IMR-90 (cell line): ENCODE measurements around the gene LRPPRC. TPM values are rescaled to one million over a fixed set of nuclear protein-coding genes. Genes with fewer than 3 reads are reported as not detected.

Experiments used
- ATAC-seq: fragments of 200-7000 bp; cut with Tn5 transposase; 2 replicates; pipeline ENCODE4 v1.9.1; 2020; ENCODE audit warnings: low read depth, mild to moderate bottlenecking, moderate library complexity
- BruUV-seq: library from RNA; stranded (reverse); fragments of 400-500 nt; replicated peaks from 2 replicates; lab custom pipeline; 2021; lab: Mats Ljungman, UMichigan
- CTCF ChIA-PET: fragments of 300-600 bp; formaldehyde crosslinking; extraction: SDS; loops from one replicate; lab custom pipeline; 2021; ENCODE audit warnings: antibody characterized with exemption; lab: Yijun Ruan, JAX
- POLR2A ChIA-PET: fragments of 300-600 bp; sonication (Branson Sonifier 250); formaldehyde crosslinking; loops from one replicate; lab custom pipeline; 2022; ENCODE audit warnings: antibody characterized with exemption; ENCODE audit not compliant: unreplicated experiment; lab: Charles Lee
- DNase-seq: peaks from one replicate; pipeline ENCODE4 v3.0.0; 2013
- H2AFZ ChIP-seq: replicated peaks from 2 replicates; pipeline ENCODE3; 2013; ENCODE audit warnings: low read length, mild to moderate bottlenecking; ENCODE audit not compliant: poor library complexity
- H2AK5ac ChIP-seq: 2 replicates; pipeline ENCODE4 v1.6.1; 2013; ENCODE audit warnings: low read depth, low read length, inconsistent platforms
- H2AK9ac ChIP-seq: replicated peaks from 2 replicates; pipeline ENCODE3; 2013; ENCODE audit warnings: mild to moderate bottlenecking, low read depth, low read length, moderate library complexity; ENCODE audit not compliant: poor library complexity
- H2BK120ac ChIP-seq: 2 replicates; pipeline ENCODE4 v1.6.1; 2013; ENCODE audit warnings: low read depth, low read length, inconsistent platforms
- H2BK15ac ChIP-seq: 3 replicates; pipeline ENCODE4 v1.6.1; 2013; ENCODE audit warnings: low read depth, low read length, inconsistent platforms
- H2BK20ac ChIP-seq: 2 replicates; pipeline ENCODE4 v1.6.1; 2013; ENCODE audit warnings: low read depth, mild to moderate bottlenecking, inconsistent platforms, low read length, moderate library complexity
- H2BK5ac ChIP-seq: 2 replicates; pipeline ENCODE4 v1.6.1; 2013; ENCODE audit warnings: mild to moderate bottlenecking, low read depth, low read length, inconsistent platforms; ENCODE audit not compliant: poor library complexity, severe bottlenecking
- H3K14ac ChIP-seq: replicated peaks from 2 replicates; pipeline ENCODE4 v1.6.1; 2013; ENCODE audit warnings: low read depth, low read length, inconsistent platforms
- H3K18ac ChIP-seq: 2 replicates; pipeline ENCODE4 v1.6.1; 2013; ENCODE audit warnings: low read depth, low read length, control low read depth
- H3K23ac ChIP-seq: 2 replicates; pipeline ENCODE4 v1.6.1; 2013; ENCODE audit warnings: low read depth, low read length, inconsistent platforms
- H3K27ac ChIP-seq: 2 replicates; pipeline ENCODE4 v1.5.1; 2013; ENCODE audit warnings: mild to moderate bottlenecking, control low read depth, low read length; ENCODE audit not compliant: insufficient read depth
- H3K27me3 ChIP-seq: 2 replicates; pipeline ENCODE4 v1.6.1; 2013; ENCODE audit warnings: low read length; ENCODE audit not compliant: control insufficient read depth, insufficient read depth
- H3K36me3 ChIP-seq: 2 replicates; pipeline ENCODE4 v1.6.1; 2013; ENCODE audit warnings: low read length, mixed read lengths; ENCODE audit not compliant: control insufficient read depth, insufficient read depth
- H3K4ac ChIP-seq: 2 replicates; pipeline ENCODE4 v1.6.1; 2013; ENCODE audit warnings: low read depth, low read length, inconsistent platforms
- H3K4me1 ChIP-seq: 2 replicates; pipeline ENCODE4 v1.6.1; 2013; ENCODE audit warnings: low read length, mixed read lengths; ENCODE audit not compliant: control insufficient read depth, insufficient read depth
- H3K4me2 ChIP-seq: 2 replicates; pipeline ENCODE4 v1.6.1; 2013; ENCODE audit warnings: low read depth, mild to moderate bottlenecking, control low read depth, low read length, moderate library complexity
- H3K4me3 ChIP-seq: 2 replicates; pipeline ENCODE4 v1.5.1; 2013; ENCODE audit warnings: low read depth, mild to moderate bottlenecking, control low read depth, low read length, moderate library complexity; ENCODE audit not compliant: insufficient read depth
- H3K56ac ChIP-seq: 2 replicates; pipeline ENCODE4 v1.6.1; 2013; ENCODE audit warnings: low read length, inconsistent platforms; ENCODE audit not compliant: insufficient read depth; ENCODE audit errors: extremely low read depth
- H3K79me1 ChIP-seq, 2 experiments: 2 replicates each; pipeline ENCODE4 v1.6.1; 2013; ENCODE audit warnings: low read length in 2 of 2, inconsistent platforms in 1 of 2, low read depth in 1 of 2
- H3K9ac ChIP-seq: 2 replicates; pipeline ENCODE4 v1.6.1; 2013; ENCODE audit warnings: low read depth, low read length, control low read depth
- H3K9me1 ChIP-seq: 2 replicates; pipeline ENCODE4 v1.6.1; 2013; ENCODE audit warnings: low read length, inconsistent platforms; ENCODE audit not compliant: insufficient read depth
- H3K9me3 ChIP-seq: 2 replicates; pipeline ENCODE4 v1.6.1; 2013; ENCODE audit warnings: low read length; ENCODE audit not compliant: control insufficient read depth, insufficient read depth
- H4K20me1 ChIP-seq: 2 replicates; pipeline ENCODE4 v1.6.1; 2013; ENCODE audit warnings: low read length, inconsistent platforms; ENCODE audit not compliant: insufficient read depth
- H4K5ac ChIP-seq: 2 replicates; pipeline ENCODE4 v1.6.1; 2013; ENCODE audit warnings: mild to moderate bottlenecking, low read depth, low read length, control low read depth
- H4K8ac ChIP-seq, 2 experiments: 2 replicates each; pipeline ENCODE4 v1.6.1; 2013; ENCODE audit warnings: low read depth in 2 of 2, low read length in 2 of 2, control low read depth in 1 of 2, inconsistent platforms in 1 of 2
- H4K91ac ChIP-seq: 2 replicates; pipeline ENCODE4 v1.6.1; 2013; ENCODE audit warnings: low read depth, low read length, inconsistent platforms; ENCODE audit not compliant: insufficient read depth
- BHLHE40 ChIP-seq: fragments of 150-350 bp; IDR thresholded peaks from 2 replicates; pipeline ENCODE4 v1.6.1; 2016; ENCODE audit warnings: mild to moderate bottlenecking, low read depth, low read length
- CEBPB ChIP-seq: IDR thresholded peaks from 2 replicates; pipeline ENCODE4 v1.6.1; 2012; ENCODE audit warnings: low read depth, low read length, improper control_type of control experiment
- CHD1 ChIP-seq: IDR thresholded peaks from 2 replicates; pipeline ENCODE4 v1.6.1; 2012; ENCODE audit warnings: low read depth, low read length, improper control_type of control experiment
- FOS ChIP-seq: fragments of 150-350 bp; IDR thresholded peaks from 2 replicates; pipeline ENCODE4 v1.6.1; 2016; ENCODE audit warnings: low read depth, low read length
- MAFK ChIP-seq: IDR thresholded peaks from 2 replicates; pipeline ENCODE4 v1.6.1; 2012; ENCODE audit warnings: low read depth, low read length, improper control_type of control experiment
- MAZ ChIP-seq: IDR thresholded peaks from 2 replicates; pipeline ENCODE4 v1.6.1; 2012; ENCODE audit warnings: low read depth, mild to moderate bottlenecking, low read length, improper control_type of control experiment, moderate library complexity, borderline replicate concordance
- NFE2L2 ChIP-seq: fragments of 150-350 bp; IDR thresholded peaks from 2 replicates; pipeline ENCODE4 v1.6.1; 2016; ENCODE audit warnings: low read depth, mild to moderate bottlenecking, low read length
- RAD21 ChIP-seq: IDR thresholded peaks from 2 replicates; pipeline ENCODE4 v1.6.1; 2012; ENCODE audit warnings: low read length, improper control_type of control experiment
- RCOR1 ChIP-seq: IDR thresholded peaks from 2 replicates; pipeline ENCODE4 v1.6.1; 2012; ENCODE audit warnings: mild to moderate bottlenecking, low read length, improper control_type of control experiment; ENCODE audit not compliant: insufficient replicate concordance
- RFX5 ChIP-seq: IDR thresholded peaks from 2 replicates; pipeline ENCODE4 v1.8.0; 2012; ENCODE audit warnings: low read depth, mild to moderate bottlenecking, low read length, moderate library complexity
- SMC3 ChIP-seq: fragments of 150-350 bp; IDR thresholded peaks from 2 replicates; pipeline ENCODE4 v1.6.1; 2016; ENCODE audit warnings: low read depth, mild to moderate bottlenecking, antibody characterized with exemption, low read length, moderate library complexity
- WGBS, 2 experiments: methylation state at CpG; one replicate each; pipeline versions ENCODE4 v1.1.5 to v1.1.7; 2013; ENCODE audit warnings: missing lambda C conversion rate in 2 of 2; ENCODE audit not compliant: insufficient read length in 1 of 2; ENCODE audit errors: extremely low coverage in 2 of 2; 5-methylcytosine and 5-hydroxymethylcytosine counted together
- dilution Hi-C: fragments of 300-500 bp; cut with HindIII; formaldehyde crosslinking; loops from one replicate; pipeline ENCODE4 v1.14.3; 2018; ENCODE audit warnings: low sequenced_read_pairs; ENCODE audit not compliant: unreplicated experiment
- in situ Hi-C: fragments of 300-500 bp; cut with MboI; formaldehyde crosslinking; loops from 3 replicates; pipeline ENCODE4 v1.14.3; 2019; ENCODE audit warnings: low sequenced_read_pairs, inconsistent platforms, mixed read lengths
- intact Hi-C: fragments of 100-400 bp; cut with micrococcal nuclease; formaldehyde crosslinking; loops from 2 replicates; pipeline ENCODE4 v1.10.0; 2022
- polyA plus RNA-seq, 3 experiments: library from polyadenylated mRNA; depleted of rRNA; stranded (reverse); fragments of >200 nt; gene quantifications; 2 replicates each; pipeline ENCODE4 v1.2.3, GENCODE V29; 2012; ENCODE audit warnings: low replicate concordance in 1 of 3
- total RNA-seq: library from RNA; depleted of rRNA; stranded (reverse); fragments of >200 nt; gene quantifications from 2 replicates; pipeline ENCODE4 v1.2.3, GENCODE V29; 2012
- TF ChIP-seq, protein P1 (sequence below): fragments of 150-350 bp; IDR thresholded peaks from 2 replicates; pipeline ENCODE4 v1.6.1; 2016; ENCODE audit warnings: low read depth, mild to moderate bottlenecking, low read length, moderate library complexity, borderline replicate concordance
- TF ChIP-seq, protein P2 (sequence below): fragments of 150-350 bp; IDR thresholded peaks from 2 replicates; pipeline ENCODE4 v1.6.1; 2017; ENCODE audit warnings: mild to moderate bottlenecking, antibody characterized with exemption, low read length, low read depth

The LRPPRC gene
- total and polyA plus RNA-seq, 2 of the 4 experiments (the other 2 are of a cell fraction): 30.4 to 36.0 TPM

DNA sequence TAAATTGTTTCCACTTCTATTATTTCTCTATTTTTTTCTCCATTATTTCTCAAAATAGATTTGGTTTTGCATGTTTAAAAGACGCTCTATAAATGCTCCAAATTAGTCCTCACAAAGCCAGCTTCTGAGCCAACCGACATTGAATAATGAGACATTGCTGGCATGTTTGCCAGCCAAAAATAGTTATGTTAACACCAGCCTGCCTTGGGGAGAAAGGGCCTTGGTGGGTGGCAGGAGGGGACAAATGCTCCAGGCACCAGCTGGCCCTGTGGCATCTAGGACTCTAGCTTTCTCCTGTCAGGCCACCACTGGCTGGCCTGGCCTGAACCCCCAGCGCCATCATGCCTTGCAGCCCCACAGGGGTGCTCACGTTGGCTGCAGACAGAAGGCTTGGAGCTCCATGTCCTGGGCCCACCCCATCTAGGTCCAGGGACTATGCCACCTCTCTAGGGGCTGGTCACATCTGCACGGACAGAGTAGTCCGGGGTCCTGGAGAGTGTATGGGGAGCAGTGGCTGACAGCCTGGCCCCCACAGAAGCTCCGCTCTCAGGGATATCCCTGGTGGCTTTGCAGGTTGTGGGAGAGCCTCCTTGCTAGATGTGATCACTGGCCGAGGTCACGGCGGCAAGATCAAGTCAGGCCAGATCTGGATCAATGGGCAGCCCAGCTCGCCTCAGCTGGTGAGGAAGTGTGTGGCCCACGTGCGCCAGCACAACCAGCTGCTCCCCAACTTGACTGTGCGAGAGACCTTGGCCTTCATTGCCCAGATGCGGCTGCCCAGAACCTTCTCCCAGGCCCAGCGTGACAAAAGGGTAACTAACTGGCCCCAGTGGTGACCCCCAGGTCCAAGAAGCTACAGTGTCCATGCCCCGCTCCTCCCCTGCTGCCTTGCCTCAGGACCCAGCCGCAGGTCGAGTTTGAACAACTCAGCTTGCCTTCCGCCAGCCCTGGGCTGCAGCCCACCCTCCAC lies 144.5 kb downstream of the LRPPRC start:
- no peaks in the 10 kb centered on the region for H3K79me1 ChIP-seq
- H3K4me1 ChIP-seq: no peaks in the 10 kb centered on the region
- no peak overlapping the region for H3K4me3 ChIP-seq
- H3K9me1 ChIP-seq: no peaks in the 10 kb centered on the region
- H2AK5ac ChIP-seq: no peak overlapping the region
- H2BK5ac ChIP-seq: no peak overlapping the region
- ChIA-PET CTCF (no interaction called here), POLR2A (no interaction called here)
- no peak overlapping the region for H2AK9ac ChIP-seq
- no peak overlapping the region for H4K8ac ChIP-seq
- intact Hi-C loops (no loop called here), dilution Hi-C loops (no loop called here), in situ Hi-C loops (no loop called here)
- H3K4ac ChIP-seq: no peak overlapping the region
- no peak for ATAC-seq
- H3K14ac ChIP-seq: no peak overlapping the region
- H2AFZ ChIP-seq: no peak overlapping the region
- no peak overlapping the region for H3K56ac ChIP-seq
- no peak overlapping the region for H3K18ac ChIP-seq
- no TSS peak for BruUV-seq
- no peak overlapping the region for H3K9ac ChIP-seq
- no peaks in the 10 kb centered on the region for H3K9me3 ChIP-seq
- no peak overlapping the region for H2BK15ac ChIP-seq
- H3K27ac ChIP-seq: no peak overlapping the region
- H4K5ac ChIP-seq: no peak overlapping the region
- H4K20me1 ChIP-seq: no peaks in the 10 kb centered on the region
- no peak for DNase-seq
- H3K36me3 ChIP-seq: no peaks in the 10 kb centered on the region
- no peak overlapping the region for H2BK20ac ChIP-seq
- H2BK120ac ChIP-seq: no peak overlapping the region
- 75% methylated on average over 5 of the region's 20 CpGs; no CpG with 5 or more reads in 1 of the 2 experiments for WGBS, 2 experiments
- H3K27me3 ChIP-seq: peaks cover 39% of the 10 kb centered on the region
- no peak for TF ChIP-seq FOS
- no peak for TF ChIP-seq SMC3
- TF ChIP-seq MAFK: no peak
- TF ChIP-seq, protein P1, sequence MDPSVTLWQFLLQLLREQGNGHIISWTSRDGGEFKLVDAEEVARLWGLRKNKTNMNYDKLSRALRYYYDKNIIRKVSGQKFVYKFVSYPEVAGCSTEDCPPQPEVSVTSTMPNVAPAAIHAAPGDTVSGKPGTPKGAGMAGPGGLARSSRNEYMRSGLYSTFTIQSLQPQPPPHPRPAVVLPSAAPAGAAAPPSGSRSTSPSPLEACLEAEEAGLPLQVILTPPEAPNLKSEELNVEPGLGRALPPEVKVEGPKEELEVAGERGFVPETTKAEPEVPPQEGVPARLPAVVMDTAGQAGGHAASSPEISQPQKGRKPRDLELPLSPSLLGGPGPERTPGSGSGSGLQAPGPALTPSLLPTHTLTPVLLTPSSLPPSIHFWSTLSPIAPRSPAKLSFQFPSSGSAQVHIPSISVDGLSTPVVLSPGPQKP: no peak
- TF ChIP-seq NFE2L2: no peak
- no peak for TF ChIP-seq MAZ
- no peak for TF ChIP-seq RFX5
- no peak for TF ChIP-seq CHD1
- TF ChIP-seq, protein P2, sequence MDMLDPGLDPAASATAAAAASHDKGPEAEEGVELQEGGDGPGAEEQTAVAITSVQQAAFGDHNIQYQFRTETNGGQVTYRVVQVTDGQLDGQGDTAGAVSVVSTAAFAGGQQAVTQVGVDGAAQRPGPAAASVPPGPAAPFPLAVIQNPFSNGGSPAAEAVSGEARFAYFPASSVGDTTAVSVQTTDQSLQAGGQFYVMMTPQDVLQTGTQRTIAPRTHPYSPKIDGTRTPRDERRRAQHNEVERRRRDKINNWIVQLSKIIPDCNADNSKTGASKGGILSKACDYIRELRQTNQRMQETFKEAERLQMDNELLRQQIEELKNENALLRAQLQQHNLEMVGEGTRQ: no peak
- no peak for TF ChIP-seq RAD21
- TF ChIP-seq BHLHE40: no peak
- TF ChIP-seq RCOR1: no peak
- no peak for TF ChIP-seq CEBPB
- H3K23ac ChIP-seq: no peak overlapping the region
- no peak overlapping the region for H3K4me2 ChIP-seq
- no peak overlapping the region for H4K91ac ChIP-seq
